Dedifferentiated amniotic fluid mesenchymal stem cell (primary cell): ENCODE results near the gene MECP2.
"Not testable (repeated sequence)": the region's sequence is repeated elsewhere in the genome, so short reads cannot be mapped to it uniquely, and the experiment has no call there.

Source experiments
- DNase-seq: peaks from one replicate; pipeline ENCODE4 v3.0.0-alpha.2; 2016; ENCODE audit errors: extremely low spot score

The MECP2 gene

GRCh38 chrX:153993079-153993478 is 104.4 kb downstream of the MECP2 start:
- no peak for DNase-seq

- DNase-seq: no peak
Observed at GRCh38 chrX:153992180-153992579, 105.3 kb downstream of the MECP2 start.

GRCh38 chrX:153991013-153991580 is 106.4 kb downstream of the MECP2 start:
- DNase-seq: no peak

- DNase-seq: no peak
Observed at GRCh38 chrX:153989973-153990655, 107.4 kb downstream of the MECP2 start.

- no peak for DNase-seq
Observed at GRCh38 chrX:153988493-153988892, 109.0 kb downstream of the MECP2 start.

- no peak for DNase-seq
Observed at GRCh38 chrX:153984351-153985178, 113.0 kb downstream of the MECP2 start.

GRCh38 chrX:153983321-153983801 is 114.2 kb downstream of the MECP2 start:
- DNase-seq: no peak

- no peak for DNase-seq
Observed at GRCh38 chrX:153981771-153982533, 115.6 kb downstream of the MECP2 start.

GRCh38 chrX:153981231-153981630 is 116.3 kb downstream of the MECP2 start:
- DNase-seq: no peak

- DNase-seq: not testable (repeated sequence)
Observed at GRCh38 chrX:153980394-153980793, 117.1 kb downstream of the MECP2 start.

- DNase-seq: no peak
Observed at GRCh38 chrX:153974726-153975286, 122.7 kb downstream of the MECP2 start.

- DNase-seq: no peak
Observed at GRCh38 chrX:153974003-153974725, 123.4 kb downstream of the MECP2 start.

GRCh38 chrX:153973127-153974002 is 124.2 kb downstream of the MECP2 start:
- no peak for DNase-seq

GRCh38 chrX:153972368-153973126 is 125.0 kb downstream of the MECP2 start, which contains the start of gene TMEM187:
Gene TMEM187 (plus strand): TSS chrX:153972754. CDS start chrX:153982063, 9,309 bp downstream.
- peak; percentile 65 for DNase-seq
